Epithelial cell of esophagus (primary cell): ENCODE measurements around the gene GNG7.
"Not testable (repeated sequence)": the region's sequence is repeated elsewhere in the genome, so short reads cannot be mapped to it uniquely, and the experiment has no call there.

Source experiments
- DNase-seq: peaks from one replicate; pipeline ENCODE4 v3.0.0; 2010; ENCODE audit warnings: low read depth
- H3K4me3 ChIP-seq: 2 replicates; pipeline ENCODE4 v1.5.1; 2011; ENCODE audit warnings: mild to moderate bottlenecking, low read length, control low read depth
- TF ChIP-seq, protein P1 (sequence below): IDR thresholded peaks from 2 replicates; pipeline ENCODE4 v1.5.1; 2011; ENCODE audit warnings: low read depth, mild to moderate bottlenecking, low read length, control low read depth, inconsistent platforms; ENCODE audit not compliant: insufficient read depth; ENCODE audit errors: missing control alignments

The GNG7 gene

GRCh38 chr19:2685204-2685704, 17.2 kb downstream of the GNG7 start:
- no peak overlapping the region for H3K4me3 ChIP-seq
- no peak for DNase-seq
- TF ChIP-seq, protein P1, sequence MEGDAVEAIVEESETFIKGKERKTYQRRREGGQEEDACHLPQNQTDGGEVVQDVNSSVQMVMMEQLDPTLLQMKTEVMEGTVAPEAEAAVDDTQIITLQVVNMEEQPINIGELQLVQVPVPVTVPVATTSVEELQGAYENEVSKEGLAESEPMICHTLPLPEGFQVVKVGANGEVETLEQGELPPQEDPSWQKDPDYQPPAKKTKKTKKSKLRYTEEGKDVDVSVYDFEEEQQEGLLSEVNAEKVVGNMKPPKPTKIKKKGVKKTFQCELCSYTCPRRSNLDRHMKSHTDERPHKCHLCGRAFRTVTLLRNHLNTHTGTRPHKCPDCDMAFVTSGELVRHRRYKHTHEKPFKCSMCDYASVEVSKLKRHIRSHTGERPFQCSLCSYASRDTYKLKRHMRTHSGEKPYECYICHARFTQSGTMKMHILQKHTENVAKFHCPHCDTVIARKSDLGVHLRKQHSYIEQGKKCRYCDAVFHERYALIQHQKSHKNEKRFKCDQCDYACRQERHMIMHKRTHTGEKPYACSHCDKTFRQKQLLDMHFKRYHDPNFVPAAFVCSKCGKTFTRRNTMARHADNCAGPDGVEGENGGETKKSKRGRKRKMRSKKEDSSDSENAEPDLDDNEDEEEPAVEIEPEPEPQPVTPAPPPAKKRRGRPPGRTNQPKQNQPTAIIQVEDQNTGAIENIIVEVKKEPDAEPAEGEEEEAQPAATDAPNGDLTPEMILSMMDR, result no peak

DNA sequence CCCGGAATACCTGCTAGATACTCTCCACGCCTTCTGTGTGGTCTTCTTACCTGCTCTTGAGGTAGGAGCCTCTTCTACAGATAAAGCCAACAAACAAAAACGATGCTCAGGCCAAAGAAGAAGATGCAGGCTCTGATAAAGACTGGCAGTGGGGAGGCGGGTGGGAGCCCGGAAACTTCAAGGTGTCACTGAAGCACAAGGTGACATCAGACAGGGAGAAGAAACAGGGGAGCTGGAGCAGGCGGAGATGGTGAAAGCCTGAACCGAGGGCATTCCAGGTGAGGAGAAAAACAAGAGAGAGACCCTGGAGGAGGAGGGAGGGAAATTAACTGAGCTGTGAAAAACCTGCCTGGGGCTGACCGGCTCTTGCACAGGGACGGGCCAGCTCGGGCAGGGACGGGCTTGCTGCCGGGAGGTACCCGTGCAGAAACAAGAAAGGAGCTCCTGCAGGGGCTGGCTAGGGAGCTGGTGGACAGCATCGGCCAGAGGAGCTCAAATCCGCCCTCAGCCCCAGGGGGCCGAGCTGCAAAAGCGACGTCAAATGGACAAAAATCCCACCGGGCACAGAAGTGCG, 19.0 kb downstream of the GNG7 start:
- TF ChIP-seq, protein P1, result no peak
- DNase-seq, result peak; percentile 27
- H3K4me3 ChIP-seq, result no peak overlapping the region

- DNase-seq, result no peak
- TF ChIP-seq, protein P1, result no peak
- no peak overlapping the region for H3K4me3 ChIP-seq
Observed at GRCh38 chr19:2680808-2681207, 21.7 kb downstream of the GNG7 start.

DNA sequence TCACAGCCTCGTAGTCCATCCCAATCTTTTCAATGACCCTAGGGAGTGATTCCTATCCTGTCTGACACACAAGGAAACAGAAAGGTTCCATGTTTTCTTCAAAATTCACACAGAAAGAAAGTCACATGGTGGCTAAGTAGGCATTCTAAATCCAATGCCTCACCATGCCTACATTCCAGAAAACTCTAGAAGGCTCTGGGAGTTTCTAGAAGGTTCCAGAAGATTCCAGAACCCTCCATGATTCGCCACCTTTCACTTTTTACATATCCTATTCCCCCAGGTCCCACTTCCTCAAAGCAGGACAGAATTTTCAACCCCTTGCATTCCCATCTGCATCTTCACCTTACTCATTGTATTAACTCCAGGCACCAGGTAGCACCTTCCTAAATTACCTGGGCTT, 23.1 kb downstream of the GNG7 start:
- no peak for DNase-seq
- no peak overlapping the region for H3K4me3 ChIP-seq
- TF ChIP-seq, protein P1, result no peak

DNA sequence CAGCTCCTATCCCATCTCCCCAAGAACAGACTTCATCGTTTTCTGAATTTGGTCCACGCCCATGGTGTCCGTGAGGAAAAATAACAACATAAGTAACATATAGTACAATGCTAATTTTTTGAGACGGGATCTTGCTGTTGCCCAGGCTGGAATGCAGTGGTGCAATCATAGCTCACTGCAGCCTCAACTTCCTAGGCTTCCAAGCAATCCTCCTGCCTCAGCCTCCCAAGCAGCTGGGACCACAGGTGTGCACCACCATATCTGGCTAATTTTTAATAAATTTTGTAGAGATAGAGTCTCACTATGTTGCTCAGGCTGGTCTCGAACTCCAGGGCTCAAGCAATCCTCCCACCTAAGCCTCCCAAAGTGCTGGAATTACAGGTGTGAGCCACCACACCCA, 23.5 kb downstream of the GNG7 start:
- not testable (repeated sequence) for H3K4me3 ChIP-seq, DNase-seq

GRCh38 chr19:2678044-2678671, 24.3 kb downstream of the GNG7 start:
- H3K4me3 ChIP-seq, result no peak overlapping the region
- TF ChIP-seq, protein P1, result no peak
- no peak for DNase-seq

DNA sequence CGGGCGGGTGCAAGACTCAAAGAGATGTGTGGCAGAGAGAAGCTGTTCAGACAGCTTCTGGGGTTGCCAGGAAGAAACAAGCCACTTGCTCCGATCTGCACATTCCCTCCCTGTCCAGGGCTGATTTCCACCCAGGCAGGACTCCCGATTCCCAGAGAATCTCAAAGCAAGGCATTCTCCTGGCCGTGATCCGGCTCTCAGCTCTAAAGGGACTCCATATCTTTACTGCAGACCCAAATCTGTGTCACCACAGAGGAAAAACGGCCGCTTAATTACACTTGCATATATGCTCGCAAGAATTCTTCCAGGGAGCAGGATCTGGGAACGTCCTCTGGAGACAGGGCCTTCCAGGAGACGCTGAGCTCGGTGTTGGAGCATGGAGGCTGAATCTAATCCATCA, 25.7 kb downstream of the GNG7 start:
- H3K4me3 ChIP-seq, result no peak overlapping the region
- DNase-seq, result no peak
- TF ChIP-seq, protein P1, result no peak
